SK-N-SH (cell line): ENCODE results near the gene RMDN2. TPM values are rescaled to one million over a fixed set of nuclear protein-coding genes. Genes with fewer than 3 reads are reported as not detected.

Source experiments
- CTCF ChIA-PET: fragments of 300-600, 350-600 bp; formaldehyde crosslinking; extraction: SDS; loops from one replicate; lab custom pipeline; 2021; lab: Yijun Ruan, JAX
- POLR2A ChIA-PET: fragments of 350-600 bp; sonication (Branson Sonifier 250); formaldehyde crosslinking; extraction: SDS; loops from one replicate; lab custom pipeline; 2020; ENCODE audit warnings: antibody characterized with exemption, inconsistent platforms; lab: Yijun Ruan, JAX
- DNase-seq: peaks from one replicate; pipeline ENCODE4 v3.0.0; 2012
- H2AFZ ChIP-seq: fragments of 200-600 bp; sonication (generic); 2 replicates; pipeline ENCODE4 v1.8.1; 2016; ENCODE audit warnings: antibody characterized with exemption, mild to moderate bottlenecking, low read depth
- H3F3A ChIP-seq: fragments of 200-600 bp; sonication (generic); replicated peaks from 2 replicates; pipeline ENCODE3; 2016; ENCODE audit warnings: antibody characterized with exemption, mild to moderate bottlenecking; ENCODE audit not compliant: insufficient read depth
- H3K27ac ChIP-seq, 2 experiments: fragments of 200-500 bp in 1 of 2; fragments of 200-600 bp in 1 of 2; sonication (Bioruptor generic) in 1 of 2; sonication (generic), shearing (Covaris generic) in 1 of 2; 2 replicates each; pipeline versions ENCODE4 v1.5.1 to v1.6.1; 2014 to 2016; ENCODE audit warnings: low read depth in 2 of 2, inconsistent platforms in 1 of 2, low read length in 1 of 2, mild to moderate bottlenecking in 1 of 2, mixed read lengths in 1 of 2
- H3K27me3 ChIP-seq: fragments of 200-600 bp; sonication (generic), shearing (Covaris generic); 2 replicates; pipeline ENCODE4 v1.6.1; 2016; ENCODE audit warnings: mixed run types; ENCODE audit not compliant: insufficient read depth
- H3K36me3 ChIP-seq, 2 experiments: fragments of 200-500 bp in 1 of 2; fragments of 200-600 bp in 1 of 2; sonication (Bioruptor generic) in 1 of 2; sonication (generic) in 1 of 2; replicated peaks in 1 of 2; 2 replicates each; pipeline versions ENCODE3 to v1.5.1; 2014 to 2016; ENCODE audit warnings: low read length in 1 of 2, mild to moderate bottlenecking in 1 of 2; ENCODE audit not compliant: insufficient read depth in 2 of 2, control insufficient read depth in 1 of 2
- H3K4me1 ChIP-seq, 2 experiments: fragments of 200-500 bp in 1 of 2; fragments of 200-600 bp in 1 of 2; sonication (Bioruptor generic) in 1 of 2; sonication (generic), shearing (Covaris generic) in 1 of 2; 2 replicates each; pipeline versions ENCODE4 v1.5.1 to v1.6.1; 2014 to 2016; ENCODE audit warnings: low read depth in 1 of 2, low read length in 1 of 2, mixed run types in 1 of 2; ENCODE audit not compliant: insufficient read depth in 2 of 2, control insufficient read depth in 1 of 2
- H3K4me2 ChIP-seq: fragments of 200-600 bp; sonication (generic), shearing (Covaris generic); 2 replicates; pipeline ENCODE4 v1.6.1; 2017; ENCODE audit warnings: mixed run types
- H3K4me3 ChIP-seq, 2 experiments: fragments of 200-500 bp in 1 of 2; fragments of 200-600 bp in 1 of 2; sonication (Bioruptor generic) in 1 of 2; sonication (generic), shearing (Covaris generic) in 1 of 2; 2 replicates each; pipeline versions ENCODE4 v1.5.1 to v1.8.1; 2014 to 2016; ENCODE audit warnings: low read depth in 2 of 2, inconsistent platforms in 1 of 2, low read length in 1 of 2, mild to moderate bottlenecking in 1 of 2, mixed read lengths in 1 of 2, moderate library complexity in 1 of 2
- H3K79me2 ChIP-seq: fragments of 200-600 bp; sonication (generic); 2 replicates; pipeline ENCODE4 v1.8.1; 2017; ENCODE audit warnings: mild to moderate bottlenecking; ENCODE audit not compliant: insufficient read depth
- H3K9ac ChIP-seq: fragments of 200-600 bp; sonication (generic); 2 replicates; pipeline ENCODE4 v1.6.1; 2017; ENCODE audit warnings: mixed run types
- H3K9me2 ChIP-seq: fragments of 200-600 bp; sonication (generic); 2 replicates; pipeline ENCODE4 v1.6.1; 2017; ENCODE audit warnings: mixed run types
- H3K9me3 ChIP-seq: fragments of 200-600 bp; sonication (generic); 2 replicates; pipeline ENCODE4 v1.6.1; 2017; ENCODE audit warnings: mixed run types, mild to moderate bottlenecking, moderate library complexity
- H4K20me1 ChIP-seq: fragments of 200-600 bp; sonication (generic); 2 replicates; pipeline ENCODE4 v1.6.1; 2017; ENCODE audit warnings: mild to moderate bottlenecking, mixed run types; ENCODE audit not compliant: insufficient read depth
- CHD2 ChIP-seq: fragments of 150-350 bp; IDR thresholded peaks from 2 replicates; pipeline ENCODE4 v1.6.1; 2018; ENCODE audit warnings: low read length; ENCODE audit not compliant: partially characterized antibody
- ELF1 ChIP-seq: IDR thresholded peaks from 2 replicates; pipeline ENCODE4 v1.4.0; 2012
- EZH2phosphoT487 ChIP-seq: fragments of 200-600 bp; sonication (generic); IDR thresholded peaks from 2 replicates; pipeline ENCODE4 v1.6.1; 2017; ENCODE audit warnings: low read depth, mixed run types, mild to moderate bottlenecking, antibody characterized with exemption, moderate library complexity, borderline replicate concordance
- FOSL2 ChIP-seq: IDR thresholded peaks from 2 replicates; pipeline ENCODE4 v1.4.0; 2012; ENCODE audit warnings: low read depth, mild to moderate bottlenecking, moderate library complexity, borderline replicate concordance
- IRF3 ChIP-seq: fragments of 150-350 bp; IDR thresholded peaks from 2 replicates; pipeline ENCODE4 v1.6.1; 2016; ENCODE audit warnings: mild to moderate bottlenecking, low read depth, low read length
- JUND ChIP-seq: IDR thresholded peaks from 2 replicates; pipeline ENCODE4 v1.4.0; 2012
- MEF2A ChIP-seq: IDR thresholded peaks from 2 replicates; pipeline ENCODE4 v1.4.0; 2012; ENCODE audit warnings: low read depth, borderline replicate concordance
- NFIC ChIP-seq: IDR thresholded peaks from 2 replicates; pipeline ENCODE4 v1.4.0; 2012; ENCODE audit warnings: borderline replicate concordance
- POLR2AphosphoS5 ChIP-seq: IDR thresholded peaks from 2 replicates; pipeline ENCODE4 v1.6.1; 2012; ENCODE audit warnings: low read depth, low read length
- RCOR1 ChIP-seq: fragments of 150-350 bp; IDR thresholded peaks from 2 replicates; pipeline ENCODE4 v1.6.1; 2017; ENCODE audit warnings: antibody characterized with exemption, low read length
- RFX5 ChIP-seq: IDR thresholded peaks from 2 replicates; pipeline ENCODE4 v1.6.1; 2012; ENCODE audit warnings: mild to moderate bottlenecking, improper control_type of control experiment, low read length
- SIN3A ChIP-seq: IDR thresholded peaks from 2 replicates; pipeline ENCODE4 v1.6.1; 2012; ENCODE audit warnings: low read depth, mild to moderate bottlenecking, low read length, moderate library complexity, borderline replicate concordance
- SMC3 ChIP-seq: IDR thresholded peaks from 2 replicates; pipeline ENCODE4 v1.6.1; 2012; ENCODE audit warnings: low read depth, low read length, improper control_type of control experiment
- TCF12 ChIP-seq: IDR thresholded peaks from 2 replicates; pipeline ENCODE4 v1.4.0; 2012
- TEAD4 ChIP-seq: IDR thresholded peaks from 2 replicates; pipeline ENCODE4 v1.4.0; 2012; ENCODE audit warnings: mild to moderate bottlenecking, borderline replicate concordance; ENCODE audit not compliant: insufficient read depth
- USF1 ChIP-seq: IDR thresholded peaks from 2 replicates; pipeline ENCODE4 v1.4.0; 2012; ENCODE audit warnings: low read depth, borderline replicate concordance
- ZBTB33 ChIP-seq: IDR thresholded peaks from 2 replicates; pipeline ENCODE4 v1.4.0; 2012; ENCODE audit warnings: low read depth, borderline replicate concordance
- WGBS: methylation state at CpG from one replicate; pipeline ENCODE4 v1.1.6; 2017; ENCODE audit warnings: low lambda C conversion rate; 5-methylcytosine and 5-hydroxymethylcytosine counted together
- polyA plus RNA-seq, 3 experiments: library from polyadenylated mRNA; depleted of rRNA; stranded (reverse); fragments of >200 nt; gene quantifications; 2 replicates each; pipeline ENCODE4 v1.2.3, GENCODE V29; 2012

The RMDN2 gene
- polyA plus RNA-seq, 1 of the 3 experiments (the other 2 are of a cell fraction), result 7.3 TPM

GRCh38 chr2:38060236-38061018 is 135.3 kb downstream of the RMDN2 start (continued):
- no peak for TF ChIP-seq TCF12
- TF ChIP-seq USF1, result no peak
- TF ChIP-seq IRF3, result no peak
- TF ChIP-seq MEF2A, result no peak

- Histone ChIP-seq H2AFZ (no peak overlapping the region), H3K36me3 (no peaks in the 10 kb centered on the region), H4K20me1 (no peaks in the 10 kb centered on the region), H3K9me3 (no peaks in the 10 kb centered on the region), H3K4me1 (peaks cover 0 to 17% of the 10 kb centered on the region in 2 experiments; a peak in 2 of 4 replicates), H3K79me2 (no peaks in the 10 kb centered on the region), H3K9me2 (no peaks in the 10 kb centered on the region), H3K9ac (no peak overlapping the region), H3K27ac (no peak overlapping the region), H3F3A (no peaks in the 10 kb centered on the region), H3K4me2 (no peak overlapping the region), H3K4me3 (no peak overlapping the region), H3K27me3 (no peaks in the 10 kb centered on the region; the same call in 1 of the 2 replicates)
- CTCF ChIA-PET, result interaction anchor here (1.1 to 1.5 kb wide), 3 partner anchors 12 to 669 kb away, joined by 3 to 10 read pairs (median 3); partner anchors contain the start of gene CYP1B1
- TF ChIP-seq CHD2 (no peak), ELF1 (no peak), SMC3 (no peak), RFX5 (no peak), ZBTB33 (no peak), SIN3A (no peak), EZH2phosphoT487 (no peak), JUND (no peak), TEAD4 (no peak), USF1 (no peak), FOSL2 (no peak), POLR2AphosphoS5 (no peak), NFIC (no peak), RCOR1 (no peak)
- 82% methylated on average over 5 of the region's 5 CpGs for WGBS
- POLR2A ChIA-PET, result no interaction called here
- DNase-seq, result no peak
Observed at GRCh38 chr2:38064801-38065501, 139.9 kb downstream of the RMDN2 start.
